ENCODE data around the gene FBL. TPM values are rescaled to one million over a fixed set of nuclear protein-coding genes. Genes with fewer than 3 reads are reported as not detected.

The FBL gene
- total and polyA plus RNA-seq, 4 donors: 23.3 to 96.2 (median 57.7) TPM

DNA sequence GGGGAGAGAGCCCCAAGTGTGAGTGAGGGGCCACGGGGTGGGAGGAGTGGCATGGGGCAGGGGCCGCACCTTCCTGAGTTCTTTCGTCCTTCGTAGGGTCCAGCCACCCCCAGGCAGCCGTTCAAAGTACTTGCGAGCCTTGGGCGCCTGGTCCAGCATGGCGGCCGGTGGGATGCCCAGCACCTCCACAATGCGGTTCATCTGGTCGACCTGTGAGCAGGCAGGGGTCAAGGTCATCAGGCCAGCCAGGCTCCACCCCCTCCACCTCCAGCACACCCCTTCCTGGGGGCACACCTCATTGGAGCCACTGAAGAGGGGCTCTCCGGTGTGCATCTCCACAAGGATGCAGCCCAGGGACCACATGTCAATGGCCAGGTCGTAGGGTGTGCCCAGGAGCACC is 19.0 kb downstream of the FBL start:
- H3K36me3 ChIP-seq (ENCODE audit: control insufficient read depth in 4 of 4, insufficient read depth in 3 of 4, low read depth in 1 of 4, low read length in 3 of 4): peaks cover 0 to 38% (median 7%) of the 10 kb centered on the region in 4 donors
- no peak overlapping the region for H3K4me3 ChIP-seq (ENCODE audit: low read depth in 1 of 3, low read length in 3 of 3)
- TF ChIP-seq GABPA (IDR thresholded peaks at IDR 0.05 in 1 of 2, conservative IDR thresholded peaks at IDR 0.05 in 1 of 2): no peak
- no peak for TF ChIP-seq SP1 (IDR thresholded peaks at IDR 0.05)
- TF ChIP-seq, protein P1, sequence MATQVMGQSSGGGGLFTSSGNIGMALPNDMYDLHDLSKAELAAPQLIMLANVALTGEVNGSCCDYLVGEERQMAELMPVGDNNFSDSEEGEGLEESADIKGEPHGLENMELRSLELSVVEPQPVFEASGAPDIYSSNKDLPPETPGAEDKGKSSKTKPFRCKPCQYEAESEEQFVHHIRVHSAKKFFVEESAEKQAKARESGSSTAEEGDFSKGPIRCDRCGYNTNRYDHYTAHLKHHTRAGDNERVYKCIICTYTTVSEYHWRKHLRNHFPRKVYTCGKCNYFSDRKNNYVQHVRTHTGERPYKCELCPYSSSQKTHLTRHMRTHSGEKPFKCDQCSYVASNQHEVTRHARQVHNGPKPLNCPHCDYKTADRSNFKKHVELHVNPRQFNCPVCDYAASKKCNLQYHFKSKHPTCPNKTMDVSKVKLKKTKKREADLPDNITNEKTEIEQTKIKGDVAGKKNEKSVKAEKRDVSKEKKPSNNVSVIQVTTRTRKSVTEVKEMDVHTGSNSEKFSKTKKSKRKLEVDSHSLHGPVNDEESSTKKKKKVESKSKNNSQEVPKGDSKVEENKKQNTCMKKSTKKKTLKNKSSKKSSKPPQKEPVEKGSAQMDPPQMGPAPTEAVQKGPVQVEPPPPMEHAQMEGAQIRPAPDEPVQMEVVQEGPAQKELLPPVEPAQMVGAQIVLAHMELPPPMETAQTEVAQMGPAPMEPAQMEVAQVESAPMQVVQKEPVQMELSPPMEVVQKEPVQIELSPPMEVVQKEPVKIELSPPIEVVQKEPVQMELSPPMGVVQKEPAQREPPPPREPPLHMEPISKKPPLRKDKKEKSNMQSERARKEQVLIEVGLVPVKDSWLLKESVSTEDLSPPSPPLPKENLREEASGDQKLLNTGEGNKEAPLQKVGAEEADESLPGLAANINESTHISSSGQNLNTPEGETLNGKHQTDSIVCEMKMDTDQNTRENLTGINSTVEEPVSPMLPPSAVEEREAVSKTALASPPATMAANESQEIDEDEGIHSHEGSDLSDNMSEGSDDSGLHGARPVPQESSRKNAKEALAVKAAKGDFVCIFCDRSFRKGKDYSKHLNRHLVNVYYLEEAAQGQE (IDR thresholded peaks at IDR 0.05): no peak
- TF ChIP-seq, protein P2, sequence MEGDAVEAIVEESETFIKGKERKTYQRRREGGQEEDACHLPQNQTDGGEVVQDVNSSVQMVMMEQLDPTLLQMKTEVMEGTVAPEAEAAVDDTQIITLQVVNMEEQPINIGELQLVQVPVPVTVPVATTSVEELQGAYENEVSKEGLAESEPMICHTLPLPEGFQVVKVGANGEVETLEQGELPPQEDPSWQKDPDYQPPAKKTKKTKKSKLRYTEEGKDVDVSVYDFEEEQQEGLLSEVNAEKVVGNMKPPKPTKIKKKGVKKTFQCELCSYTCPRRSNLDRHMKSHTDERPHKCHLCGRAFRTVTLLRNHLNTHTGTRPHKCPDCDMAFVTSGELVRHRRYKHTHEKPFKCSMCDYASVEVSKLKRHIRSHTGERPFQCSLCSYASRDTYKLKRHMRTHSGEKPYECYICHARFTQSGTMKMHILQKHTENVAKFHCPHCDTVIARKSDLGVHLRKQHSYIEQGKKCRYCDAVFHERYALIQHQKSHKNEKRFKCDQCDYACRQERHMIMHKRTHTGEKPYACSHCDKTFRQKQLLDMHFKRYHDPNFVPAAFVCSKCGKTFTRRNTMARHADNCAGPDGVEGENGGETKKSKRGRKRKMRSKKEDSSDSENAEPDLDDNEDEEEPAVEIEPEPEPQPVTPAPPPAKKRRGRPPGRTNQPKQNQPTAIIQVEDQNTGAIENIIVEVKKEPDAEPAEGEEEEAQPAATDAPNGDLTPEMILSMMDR (IDR thresholded peaks at IDR 0.05; ENCODE audit: low read depth, low read length, missing input control): no peak
- TF ChIP-seq, protein P3, sequence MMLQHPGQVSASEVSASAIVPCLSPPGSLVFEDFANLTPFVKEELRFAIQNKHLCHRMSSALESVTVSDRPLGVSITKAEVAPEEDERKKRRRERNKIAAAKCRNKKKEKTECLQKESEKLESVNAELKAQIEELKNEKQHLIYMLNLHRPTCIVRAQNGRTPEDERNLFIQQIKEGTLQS (IDR thresholded peaks at IDR 0.05): no peak
- TF ChIP-seq FOXA2 (IDR thresholded peaks at IDR 0.05): no peak
- TF ChIP-seq NR2F2 (IDR thresholded peaks at IDR 0.05): no peak
- TF ChIP-seq ZBTB33 (IDR thresholded peaks at IDR 0.05): no peak
- TF ChIP-seq, protein P4, sequence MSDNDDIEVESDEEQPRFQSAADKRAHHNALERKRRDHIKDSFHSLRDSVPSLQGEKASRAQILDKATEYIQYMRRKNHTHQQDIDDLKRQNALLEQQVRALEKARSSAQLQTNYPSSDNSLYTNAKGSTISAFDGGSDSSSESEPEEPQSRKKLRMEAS (IDR thresholded peaks at IDR 0.05): no peak
- TF ChIP-seq JUND (IDR thresholded peaks at IDR 0.05): no peak
- TF ChIP-seq FOXA1 (IDR thresholded peaks at IDR 0.05): no peak
- TF ChIP-seq YY1 (IDR thresholded peaks at IDR 0.05): no peak
- peaks cover 2 to 21% (median 18%) of the 10 kb centered on the region in 4 donors for H3K4me1 ChIP-seq (ENCODE audit: control insufficient read depth in 4 of 4, insufficient read depth in 4 of 4, low read length in 3 of 4)
- no peak overlapping the region for H3K9ac ChIP-seq (ENCODE audit: low read depth in 1 of 2, low read length in 2 of 2)
- no peak overlapping the region for H3K27ac ChIP-seq (ENCODE audit: low read depth in 1 of 2, low read length in 2 of 2)
- no peaks in the 10 kb centered on the region for H3K9me3 ChIP-seq (ENCODE audit: control insufficient read depth in 4 of 4, low read length in 3 of 4)
- WGBS: 93% methylated on average over 13 of the region's 13 CpGs
- DNase-seq (ENCODE audit: low spot score): no peak
- H3K27me3 ChIP-seq (ENCODE audit: control insufficient read depth in 4 of 4, insufficient read depth in 4 of 4, low read length in 3 of 4): no peaks in the 10 kb centered on the region

GRCh38 chr19:39826311-39826945 is 19.8 kb downstream of the FBL start:
- no peak overlapping the region for H3K27ac ChIP-seq (ENCODE audit: low read depth in 1 of 2, low read length in 2 of 2)
- H3K9me3 ChIP-seq (ENCODE audit: control insufficient read depth in 4 of 4, low read length in 3 of 4): no peaks in the 10 kb centered on the region
- no peak for DNase-seq (ENCODE audit: low spot score)
- no peak overlapping the region for H3K4me3 ChIP-seq (ENCODE audit: low read depth in 1 of 3, low read length in 3 of 3)
- no peaks in the 10 kb centered on the region for H3K27me3 ChIP-seq (ENCODE audit: control insufficient read depth in 4 of 4, insufficient read depth in 4 of 4, low read length in 3 of 4)
- no peak overlapping the region for H3K9ac ChIP-seq (ENCODE audit: low read depth in 1 of 2, low read length in 2 of 2)
- peaks cover 2 to 20% (median 15%) of the 10 kb centered on the region in 4 donors for H3K4me1 ChIP-seq (ENCODE audit: control insufficient read depth in 4 of 4, insufficient read depth in 4 of 4, low read length in 3 of 4)
- WGBS: 96% methylated on average over 35 of the region's 35 CpGs
- peaks cover 0 to 38% (median 7%) of the 10 kb centered on the region in 4 donors for H3K36me3 ChIP-seq (ENCODE audit: control insufficient read depth in 4 of 4, insufficient read depth in 3 of 4, low read depth in 1 of 4, low read length in 3 of 4)
- TF ChIP-seq JUND (IDR thresholded peaks at IDR 0.05) (no peak), ZBTB33 (IDR thresholded peaks at IDR 0.05) (no peak), FOXA1 (IDR thresholded peaks at IDR 0.05) (no peak), SP1 (IDR thresholded peaks at IDR 0.05) (no peak), HNF4A (conservative IDR thresholded peaks at IDR 0.05) (no peak), TAF1 (conservative IDR thresholded peaks at IDR 0.05) (no peak), HNF4G (IDR thresholded peaks at IDR 0.05) (no peak), RAD21 (IDR thresholded peaks at IDR 0.05) (no peak)
- TF ChIP-seq, protein P2 (IDR thresholded peaks at IDR 0.05; ENCODE audit: low read depth, low read length, missing input control): no peak

Data from liver (tissue), 9 donors.